Right atrium auricular region (tissue), 2 donors: ENCODE results near the gene HOXB1. TPM values are rescaled to one million over a fixed set of nuclear protein-coding genes. Genes with fewer than 3 reads are reported as not detected.
"Not testable (repeated sequence)": the region's sequence is repeated elsewhere in the genome, so short reads cannot be mapped to it uniquely, and the experiment has no call there.

Experiments
- DNase-seq: peaks from one replicate; pipeline ENCODE4 v3.0.0-alpha.2; 2019; ENCODE audit warnings: low spot score
- H3K27ac ChIP-seq, 2 donors: fragments of 200-600 bp; sonication (generic); 1 replicate in 1 of 2; 2 replicates in 1 of 2; pipeline ENCODE4 v1.5.1; 2016 to 2019
- H3K27me3 ChIP-seq, 2 donors: fragments of 200-600 bp; sonication (generic); one replicate each; pipeline versions ENCODE4 v1.5.1 to v1.6.0; 2017 to 2019
- H3K36me3 ChIP-seq: fragments of 200-600 bp; sonication (generic); one replicate; pipeline ENCODE4 v1.5.1; 2016
- H3K4me1 ChIP-seq, 2 donors: fragments of 200-600 bp; sonication (generic); one replicate each; pipeline versions ENCODE4 v1.5.1 to v1.6.0; 2017 to 2019
- H3K4me3 ChIP-seq, 2 donors: fragments of 200-600 bp; sonication (generic); 1 replicate in 1 of 2; 2 replicates in 1 of 2; pipeline ENCODE4 v1.5.1; 2017 to 2019; ENCODE audit warnings: mild to moderate bottlenecking in 1 of 2, moderate library complexity in 1 of 2
- H3K9me3 ChIP-seq, 2 donors: fragments of 200-600 bp; sonication (generic); one replicate each; pipeline ENCODE4 v1.5.1; 2019
- CTCF ChIP-seq, 2 donors: fragments of 200-600 bp; sonication (generic); IDR thresholded peaks; one replicate each; pipeline ENCODE4 v1.5.1; 2019; ENCODE audit warnings: antibody characterized with exemption in 2 of 2
- total RNA-seq, 2 donors: library from RNA; depleted of rRNA; stranded (reverse); fragments of >200 nt; gene quantifications; one replicate each; pipeline ENCODE4 v1.1.0, GENCODE V29; 2016

HOXB1 gene
- total RNA-seq, 2 donors from 2014 or later = not detected

- Histone ChIP-seq H3K27me3 (no peaks in the 10 kb centered on the region), H3K4me3 (no peak overlapping the region), H3K36me3 (no peaks in the 10 kb centered on the region), H3K27ac (no peak overlapping the region), H3K9me3 (no peaks in the 10 kb centered on the region), H3K4me1 (no peaks in the 10 kb centered on the region)
- no peak for TF ChIP-seq CTCF (IDR thresholded peaks at IDR 0.05)
- DNase-seq = no peak
Measured at GRCh38 chr17:48510381-48510760, 20.4 kb downstream of the HOXB1 start.

GRCh38 chr17:48509708-48510107, 21.1 kb downstream of the HOXB1 start:
- H3K36me3 ChIP-seq, H3K27me3 ChIP-seq: not testable (repeated sequence)

GRCh38 chr17:48506246-48506645, 24.6 kb downstream of the HOXB1 start:
- no peak overlapping the region for H3K27ac ChIP-seq
- no peaks in the 10 kb centered on the region for H3K4me1 ChIP-seq
- H3K9me3 ChIP-seq = no peaks in the 10 kb centered on the region
- H3K36me3 ChIP-seq = no peaks in the 10 kb centered on the region
- no peaks in the 10 kb centered on the region for H3K27me3 ChIP-seq
- DNase-seq = no peak
- no peak for TF ChIP-seq CTCF (IDR thresholded peaks at IDR 0.05)
- H3K4me3 ChIP-seq = no peak overlapping the region

More at GRCh38 chr17:48509708-48510107, 21.1 kb downstream of the HOXB1 start:
- not testable (repeated sequence) for H3K27ac ChIP-seq, H3K4me3 ChIP-seq, H3K9me3 ChIP-seq, H3K4me1 ChIP-seq, DNase-seq

- H3K27ac ChIP-seq = no peak overlapping the region
- no peak overlapping the region for H3K4me3 ChIP-seq
- no peaks in the 10 kb centered on the region for H3K9me3 ChIP-seq
- H3K36me3 ChIP-seq = no peaks in the 10 kb centered on the region
- no peaks in the 10 kb centered on the region for H3K27me3 ChIP-seq
- DNase-seq = no peak
- no peaks in the 10 kb centered on the region for H3K4me1 ChIP-seq
- TF ChIP-seq CTCF (IDR thresholded peaks at IDR 0.05) = no peak
Measured at GRCh38 chr17:48505788-48506187, 25.0 kb downstream of the HOXB1 start.

GRCh38 chr17:48504953-48505352, 25.9 kb downstream of the HOXB1 start:
- Histone ChIP-seq H3K9me3 (no peaks in the 10 kb centered on the region), H3K4me3 (no peak overlapping the region), H3K27me3 (no peaks in the 10 kb centered on the region), H3K4me1 (no peaks in the 10 kb centered on the region), H3K36me3 (no peaks in the 10 kb centered on the region), H3K27ac (no peak overlapping the region)
- no peak for DNase-seq
- TF ChIP-seq CTCF (IDR thresholded peaks at IDR 0.05) = no peak

- no peaks in the 10 kb centered on the region for H3K27me3 ChIP-seq
Measured at GRCh38 chr17:48503747-48504146, 27.1 kb downstream of the HOXB1 start.

More at GRCh38 chr17:48503747-48504146, 27.1 kb downstream of the HOXB1 start:
- Histone ChIP-seq H3K4me3 (no peak overlapping the region), H3K4me1 (no peaks in the 10 kb centered on the region), H3K27ac (no peak overlapping the region), H3K36me3 (no peaks in the 10 kb centered on the region), H3K9me3 (no peaks in the 10 kb centered on the region)
- DNase-seq = no peak
- TF ChIP-seq CTCF (IDR thresholded peaks at IDR 0.05) = no peak
